Vagina (tissue), 2 donors: Measurements from ENCODE around the gene RHOG. TPM values are rescaled to one million over a fixed set of nuclear protein-coding genes. Genes with fewer than 3 reads are reported as not detected.

ENCODE experiments used
- DNase-seq, 2 donors: peaks; one replicate each; pipeline ENCODE4 v3.0.0-alpha.2; 2017; ENCODE audit errors: extremely low spot score in 2 of 2
- H3K27ac ChIP-seq: fragments of 200-600 bp; sonication (generic); one replicate; pipeline ENCODE4 v1.5.1; 2019
- H3K27me3 ChIP-seq: fragments of 200-600 bp; sonication (generic); one replicate; pipeline ENCODE4 v1.5.1; 2019
- H3K36me3 ChIP-seq, 2 donors: fragments of 200-600 bp; sonication (generic); one replicate each; pipeline ENCODE4 v1.5.1; 2017 to 2019
- H3K4me1 ChIP-seq: fragments of 200-600 bp; sonication (generic); one replicate; pipeline ENCODE4 v1.5.1; 2019
- H3K4me3 ChIP-seq, 2 donors: fragments of 200-600 bp; sonication (generic); 1 replicate in 1 of 2; 2 replicates in 1 of 2; pipeline ENCODE4 v1.5.1; 2016 to 2019
- H3K9me3 ChIP-seq: fragments of 200-600 bp; sonication (generic); one replicate; pipeline ENCODE4 v1.5.1; 2019
- POLR2A ChIP-seq, 2 donors: fragments of 450-650 bp; IDR thresholded peaks; one replicate each; pipeline ENCODE4 v1.6.1; 2017; ENCODE audit warnings: antibody characterized with exemption in 2 of 2, mild to moderate bottlenecking in 2 of 2, moderate library complexity in 2 of 2
- POLR2AphosphoS5 ChIP-seq, 2 donors: sonication (generic); formaldehyde crosslinking; IDR thresholded peaks; one replicate each; pipeline ENCODE4 v1.9.0; 2017; ENCODE audit warnings: antibody characterized with exemption in 2 of 2, mild to moderate bottlenecking in 2 of 2, low read depth in 1 of 2; ENCODE audit not compliant: insufficient read depth in 1 of 2
- intact Hi-C: fragments of 100-400 bp; cut with DNase I; formaldehyde crosslinking; loops from one replicate; pipeline ENCODE4 v1.15.1; 2023
- total RNA-seq: library from RNA; depleted of rRNA; stranded (reverse); fragments of >200 nt; gene quantifications from one replicate; pipeline ENCODE4 v1.2.3, GENCODE V29; 2016
- TF ChIP-seq, protein P1 (sequence below), 3 experiments: fragments of 450-650 bp in 2 of 3; fragments of 200-600 bp in 1 of 3; sonication (generic) in 1 of 3; IDR thresholded peaks; one replicate each; pipeline ENCODE4 v1.5.1; 2017 to 2019; ENCODE audit warnings: antibody characterized with exemption in 3 of 3, mild to moderate bottlenecking in 2 of 3, moderate library complexity in 2 of 3

Gene RHOG
- total RNA-seq, 1 donor from 2014 or later = 107 TPM

DNA sequence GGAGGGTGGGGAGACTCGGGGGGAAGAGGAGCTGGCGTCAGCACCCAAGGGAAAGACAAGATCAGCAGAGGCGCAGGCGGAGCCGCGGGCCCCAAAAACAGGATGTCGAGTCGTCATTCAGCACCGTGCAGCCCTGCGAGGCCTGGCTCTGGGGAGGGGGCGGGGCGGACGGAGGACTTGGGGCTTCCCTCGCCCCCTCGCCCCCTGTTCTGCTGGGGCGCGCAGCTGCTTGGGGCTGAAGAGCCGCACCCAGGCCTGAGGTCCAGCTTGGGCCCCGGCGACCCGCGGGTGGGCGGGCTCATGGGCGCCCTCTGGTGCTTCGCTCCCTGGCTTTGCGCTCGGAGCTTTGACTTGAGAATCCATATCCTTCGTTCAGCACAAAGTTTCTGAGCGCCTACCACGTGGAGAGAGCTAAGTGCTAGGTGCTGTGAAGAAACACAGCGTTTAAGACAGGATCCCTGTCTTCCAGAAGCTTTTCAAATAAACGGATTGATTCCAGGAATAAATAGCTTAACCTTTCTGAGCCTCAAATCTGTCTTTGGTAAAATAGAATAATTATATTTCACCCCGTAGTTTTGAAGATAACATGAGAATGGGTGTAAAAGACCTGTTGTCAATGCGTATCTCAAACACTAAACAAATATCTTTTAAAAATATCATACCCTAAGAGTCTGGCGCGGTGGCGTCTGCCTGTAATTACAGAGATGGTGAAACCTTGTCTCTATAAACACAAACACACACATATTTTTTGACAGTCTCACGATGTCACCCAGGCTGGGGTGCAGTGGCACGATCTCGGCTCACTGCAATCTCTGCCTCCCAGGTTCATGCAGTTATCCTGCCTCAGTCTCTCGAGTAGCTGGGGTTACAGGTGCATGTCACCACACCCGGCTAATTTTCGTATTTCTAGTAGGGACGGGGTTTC is 929 bp upstream of the RHOG start:
- TF ChIP-seq, protein P1, sequence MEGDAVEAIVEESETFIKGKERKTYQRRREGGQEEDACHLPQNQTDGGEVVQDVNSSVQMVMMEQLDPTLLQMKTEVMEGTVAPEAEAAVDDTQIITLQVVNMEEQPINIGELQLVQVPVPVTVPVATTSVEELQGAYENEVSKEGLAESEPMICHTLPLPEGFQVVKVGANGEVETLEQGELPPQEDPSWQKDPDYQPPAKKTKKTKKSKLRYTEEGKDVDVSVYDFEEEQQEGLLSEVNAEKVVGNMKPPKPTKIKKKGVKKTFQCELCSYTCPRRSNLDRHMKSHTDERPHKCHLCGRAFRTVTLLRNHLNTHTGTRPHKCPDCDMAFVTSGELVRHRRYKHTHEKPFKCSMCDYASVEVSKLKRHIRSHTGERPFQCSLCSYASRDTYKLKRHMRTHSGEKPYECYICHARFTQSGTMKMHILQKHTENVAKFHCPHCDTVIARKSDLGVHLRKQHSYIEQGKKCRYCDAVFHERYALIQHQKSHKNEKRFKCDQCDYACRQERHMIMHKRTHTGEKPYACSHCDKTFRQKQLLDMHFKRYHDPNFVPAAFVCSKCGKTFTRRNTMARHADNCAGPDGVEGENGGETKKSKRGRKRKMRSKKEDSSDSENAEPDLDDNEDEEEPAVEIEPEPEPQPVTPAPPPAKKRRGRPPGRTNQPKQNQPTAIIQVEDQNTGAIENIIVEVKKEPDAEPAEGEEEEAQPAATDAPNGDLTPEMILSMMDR (IDR thresholded peaks at IDR 0.05) = peak; percentile 51 to 74 (median 64)
- TF ChIP-seq POLR2A (IDR thresholded peaks at IDR 0.05) (no peak), POLR2AphosphoS5 (IDR thresholded peaks at IDR 0.05; ENCODE audit: insufficient read depth in 1 of 2, low read depth in 1 of 2) (peak; percentile 51 to 87)
- no peaks in the 10 kb centered on the region for H3K9me3 ChIP-seq
- intact Hi-C loops = no loop called here
- no peaks in the 10 kb centered on the region for H3K36me3 ChIP-seq
- peaks cover 35% of the 10 kb centered on the region for H3K4me1 ChIP-seq
- peak overlapping the region; percentile 96 for H3K27ac ChIP-seq
- H3K27me3 ChIP-seq = no peaks in the 10 kb centered on the region
- DNase-seq = peak in 1 of 2 donors; percentile 95
- H3K4me3 ChIP-seq = peak overlapping the region; percentile 64 to 96

DNA sequence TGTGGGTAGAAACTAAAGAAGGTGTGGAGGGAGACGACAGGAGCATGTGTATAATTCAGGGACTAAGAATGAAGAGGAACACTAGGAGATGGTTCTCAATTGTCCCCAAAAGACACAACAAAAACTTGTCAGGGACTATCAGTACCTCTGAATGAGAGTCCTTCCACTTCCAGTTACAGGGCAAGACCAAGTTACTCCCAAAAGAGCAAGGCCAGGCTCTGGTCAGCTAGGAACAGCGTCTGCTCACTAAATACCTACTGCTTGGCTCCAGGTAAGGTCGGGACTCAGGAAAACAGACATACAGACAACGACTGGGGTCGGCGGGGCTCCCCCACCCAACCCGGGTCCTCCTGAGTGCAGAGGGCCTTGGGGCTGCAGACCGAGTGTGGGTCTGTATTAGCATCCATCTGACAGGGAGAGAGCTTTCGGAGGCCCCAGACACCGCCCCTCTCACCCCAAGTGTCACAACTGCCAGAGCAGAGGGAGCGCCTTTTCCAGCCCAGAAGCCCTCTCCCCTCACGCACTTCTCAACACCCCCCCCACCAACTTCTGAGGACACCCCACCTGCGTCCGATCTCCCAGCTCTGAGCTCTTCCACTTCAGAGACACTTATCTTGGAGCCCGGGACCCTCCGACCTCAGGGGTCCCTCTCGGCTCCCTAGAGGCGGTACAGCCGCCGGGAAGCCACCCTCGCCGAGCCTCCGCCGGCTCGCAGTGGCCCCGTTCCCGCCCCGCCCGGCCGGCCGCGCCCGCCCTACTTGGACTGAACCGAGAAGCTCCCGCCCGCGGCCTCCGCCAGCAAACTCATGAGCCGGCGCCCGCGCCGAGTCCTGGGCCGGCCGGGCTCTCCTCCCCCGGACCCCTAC is 522 bp downstream of the RHOG start:
- intact Hi-C loops = no loop called here
- Histone ChIP-seq H3K4me1 (peaks cover 48% of the 10 kb centered on the region), H3K27me3 (no peaks in the 10 kb centered on the region), H3K4me3 (peak overlapping the region; percentile 64 to 96), H3K36me3 (no peaks in the 10 kb centered on the region), H3K9me3 (no peaks in the 10 kb centered on the region), H3K27ac (peak overlapping the region; percentile 96)
- no peak for DNase-seq
- TF ChIP-seq, protein P1 (IDR thresholded peaks at IDR 0.05) = no peak
- TF ChIP-seq POLR2A (IDR thresholded peaks at IDR 0.05) (no peak), POLR2AphosphoS5 (IDR thresholded peaks at IDR 0.05; ENCODE audit: insufficient read depth in 1 of 2, low read depth in 1 of 2) (no peak)

DNA sequence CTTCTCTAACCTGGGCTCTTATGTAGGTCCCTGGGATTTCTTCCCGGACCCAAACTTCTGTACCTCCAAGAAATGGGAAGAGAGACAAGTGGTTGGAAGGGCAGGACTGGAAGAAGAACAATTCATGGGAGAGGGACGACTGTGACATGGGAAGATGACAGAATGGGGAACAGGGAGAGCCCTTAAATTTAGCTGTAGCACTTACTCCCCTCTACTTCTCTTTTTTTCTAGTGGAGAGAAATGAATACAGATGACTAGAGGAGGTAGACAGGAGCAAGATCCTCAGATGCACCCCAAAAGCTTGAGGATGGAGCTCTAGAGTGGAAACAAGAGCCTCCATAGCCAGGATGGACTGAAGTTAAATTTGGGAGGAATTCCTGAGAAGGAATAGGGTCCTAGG is 2.3 kb downstream of the RHOG start:
- Histone ChIP-seq H3K9me3 (no peaks in the 10 kb centered on the region), H3K36me3 (no peaks in the 10 kb centered on the region), H3K4me3 (peak overlapping the region in 1 of 2 donors; percentile 96), H3K27me3 (no peaks in the 10 kb centered on the region), H3K27ac (peak overlapping the region; percentile 96), H3K4me1 (peaks cover 59% of the 10 kb centered on the region)
- TF ChIP-seq, protein P1 (IDR thresholded peaks at IDR 0.05) = no peak
- TF ChIP-seq POLR2A (IDR thresholded peaks at IDR 0.05) (no peak), POLR2AphosphoS5 (IDR thresholded peaks at IDR 0.05; ENCODE audit: insufficient read depth in 1 of 2, low read depth in 1 of 2) (no peak)
- intact Hi-C loops = no loop called here
- no peak for DNase-seq

DNA sequence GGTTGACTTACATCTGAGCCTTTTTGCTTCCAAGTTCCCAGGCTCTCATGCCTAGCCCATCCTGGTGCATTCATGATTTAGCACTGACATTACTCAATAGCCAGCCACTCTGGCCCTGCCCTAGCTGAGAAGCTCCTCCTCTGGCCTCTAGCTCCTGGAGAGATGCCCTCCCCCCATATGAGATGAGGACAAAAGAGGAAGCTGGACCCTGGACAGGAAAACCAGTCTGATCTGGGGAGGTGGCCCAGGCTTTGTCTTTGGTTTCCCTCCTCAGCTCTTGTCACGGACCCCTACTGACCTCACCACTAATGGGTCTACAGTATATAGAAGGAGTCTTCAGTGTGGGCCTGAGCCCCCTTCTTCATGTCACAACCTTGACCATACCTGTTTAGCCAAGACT is 3.0 kb downstream of the RHOG start:
- TF ChIP-seq POLR2A (IDR thresholded peaks at IDR 0.05) (no peak), POLR2AphosphoS5 (IDR thresholded peaks at IDR 0.05; ENCODE audit: insufficient read depth in 1 of 2, low read depth in 1 of 2) (no peak)
- TF ChIP-seq, protein P1 (IDR thresholded peaks at IDR 0.05) = no peak
- Histone ChIP-seq H3K9me3 (no peaks in the 10 kb centered on the region), H3K27ac (peak overlapping the region; percentile 27), H3K4me3 (no peak overlapping the region), H3K36me3 (no peaks in the 10 kb centered on the region), H3K4me1 (peaks cover 66% of the 10 kb centered on the region), H3K27me3 (no peaks in the 10 kb centered on the region)
- no peak for DNase-seq
- intact Hi-C loops = no loop called here
